ENCODE results near the gene KLF3. TPM values are rescaled to one million over a fixed set of nuclear protein-coding genes. Genes with fewer than 3 reads are reported as not detected.

KLF3 gene
- total and polyA plus RNA-seq, 2 experiments from 2014 or later, result 15.0 to 16.5 TPM

DNA sequence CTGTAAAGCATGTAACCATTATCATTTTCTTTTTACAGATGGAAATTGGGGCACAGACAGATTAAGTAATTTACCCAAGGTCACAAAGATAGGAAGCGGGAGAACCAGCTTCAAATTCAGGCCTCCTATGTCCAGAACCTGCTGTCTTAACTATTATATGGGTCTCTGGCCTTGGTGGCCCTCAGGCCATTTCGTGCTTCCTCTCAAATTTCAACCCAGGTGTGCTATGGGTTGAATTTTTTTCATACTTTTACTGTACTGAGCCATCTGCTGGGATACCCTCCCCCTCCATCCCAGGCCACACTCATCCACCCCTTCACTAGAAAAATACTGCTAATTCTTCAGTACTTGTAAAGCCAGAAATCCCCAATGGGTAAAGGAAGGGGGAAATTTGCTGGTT lies 42.3 kb downstream of the KLF3 start:
- H3K4me3 Mint-ChIP-seq, result no peak overlapping the region
- H3K27ac ChIP-seq (ENCODE audit: low read depth), result no peak overlapping the region
- no peaks in the 10 kb centered on the region for H3K36me3 Mint-ChIP-seq (ENCODE audit: low read depth)
- H3K27me3 ChIP-seq (ENCODE audit: insufficient read depth), result no peaks in the 10 kb centered on the region
- H4K20me1 ChIP-seq (replicated peaks; ENCODE audit: insufficient read depth), result no peaks in the 10 kb centered on the region
- no peak for TF ChIP-seq EZH2phosphoT487 (IDR thresholded peaks at IDR 0.05; ENCODE audit: unreplicated experiment)
- no peak for TF ChIP-seq REST (IDR thresholded peaks at IDR 0.05; ENCODE audit: unreplicated experiment)
- TF ChIP-seq, protein P1, sequence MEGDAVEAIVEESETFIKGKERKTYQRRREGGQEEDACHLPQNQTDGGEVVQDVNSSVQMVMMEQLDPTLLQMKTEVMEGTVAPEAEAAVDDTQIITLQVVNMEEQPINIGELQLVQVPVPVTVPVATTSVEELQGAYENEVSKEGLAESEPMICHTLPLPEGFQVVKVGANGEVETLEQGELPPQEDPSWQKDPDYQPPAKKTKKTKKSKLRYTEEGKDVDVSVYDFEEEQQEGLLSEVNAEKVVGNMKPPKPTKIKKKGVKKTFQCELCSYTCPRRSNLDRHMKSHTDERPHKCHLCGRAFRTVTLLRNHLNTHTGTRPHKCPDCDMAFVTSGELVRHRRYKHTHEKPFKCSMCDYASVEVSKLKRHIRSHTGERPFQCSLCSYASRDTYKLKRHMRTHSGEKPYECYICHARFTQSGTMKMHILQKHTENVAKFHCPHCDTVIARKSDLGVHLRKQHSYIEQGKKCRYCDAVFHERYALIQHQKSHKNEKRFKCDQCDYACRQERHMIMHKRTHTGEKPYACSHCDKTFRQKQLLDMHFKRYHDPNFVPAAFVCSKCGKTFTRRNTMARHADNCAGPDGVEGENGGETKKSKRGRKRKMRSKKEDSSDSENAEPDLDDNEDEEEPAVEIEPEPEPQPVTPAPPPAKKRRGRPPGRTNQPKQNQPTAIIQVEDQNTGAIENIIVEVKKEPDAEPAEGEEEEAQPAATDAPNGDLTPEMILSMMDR (conservative IDR thresholded peaks at IDR 0.05; ENCODE audit: low read depth in 2 of 2), result no peak
- TF ChIP-seq CREB1 (CRISPR knock-in tag; IDR thresholded peaks at IDR 0.05; ENCODE audit: low read depth), result no peak
- H3F3A ChIP-seq (replicated peaks; ENCODE audit: low read depth), result no peaks in the 10 kb centered on the region
- DNase-seq (ENCODE audit: low spot score), result no peak
- H3K27ac Mint-ChIP-seq, result no peak overlapping the region
- H3K4me2 ChIP-seq, result no peak overlapping the region
- peaks cover 4% of the 10 kb centered on the region for H3K27me3 Mint-ChIP-seq (ENCODE audit: insufficient read depth, low read depth, poor library complexity)
- peaks cover 13% of the 10 kb centered on the region; the same call in 2 of the 3 replicates for H3K4me1 Mint-ChIP-seq
- no peak for ATAC-seq
- no peaks in the 10 kb centered on the region for H3K36me3 ChIP-seq (ENCODE audit: insufficient read depth)
- peaks cover 10% of the 10 kb centered on the region; the same call in 1 of the 2 replicates for H3K9me2 ChIP-seq (ENCODE audit: insufficient read depth)
- H3K9me3 Mint-ChIP-seq, result no peaks in the 10 kb centered on the region
- no peaks in the 10 kb centered on the region for H3K79me2 ChIP-seq (replicated peaks; ENCODE audit: insufficient read depth)
- H3K4me3 ChIP-seq, result no peak overlapping the region
- H2AFZ ChIP-seq, result no peak overlapping the region
- peaks cover 15% of the 10 kb centered on the region for H3K4me1 ChIP-seq (ENCODE audit: insufficient read depth)

- 0 out of 2 replicates have a peak, but pooled peaks cover under 1% of the 10 kb centered on the region for H3K9me2 ChIP-seq (ENCODE audit: insufficient read depth)
- H3K27ac ChIP-seq (ENCODE audit: low read depth), result no peak overlapping the region
- Mint-ChIP-seq H3K36me3 (ENCODE audit: low read depth) (0 out of 3 replicates have a peak, but pooled peaks cover 3% of the 10 kb centered on the region), H3K4me1 (no peaks in the 10 kb centered on the region), H3K27me3 (ENCODE audit: insufficient read depth, low read depth, poor library complexity) (peaks cover 2% of the 10 kb centered on the region), H3K9me3 (peaks cover 7% of the 10 kb centered on the region; the same call in 2 of the 3 replicates), H3K4me3 (no peak overlapping the region), H3K27ac (no peak overlapping the region)
- H3K4me3 ChIP-seq, result no peak overlapping the region
- H2AFZ ChIP-seq, result peak overlapping the region; percentile 24; the same call in 1 of the 2 replicates
- no peaks in the 10 kb centered on the region for H3F3A ChIP-seq (replicated peaks; ENCODE audit: low read depth)
- no peak for TF ChIP-seq EZH2 (IDR thresholded peaks at IDR 0.05; ENCODE audit: low read depth, unreplicated experiment)
- TF ChIP-seq, protein P2, sequence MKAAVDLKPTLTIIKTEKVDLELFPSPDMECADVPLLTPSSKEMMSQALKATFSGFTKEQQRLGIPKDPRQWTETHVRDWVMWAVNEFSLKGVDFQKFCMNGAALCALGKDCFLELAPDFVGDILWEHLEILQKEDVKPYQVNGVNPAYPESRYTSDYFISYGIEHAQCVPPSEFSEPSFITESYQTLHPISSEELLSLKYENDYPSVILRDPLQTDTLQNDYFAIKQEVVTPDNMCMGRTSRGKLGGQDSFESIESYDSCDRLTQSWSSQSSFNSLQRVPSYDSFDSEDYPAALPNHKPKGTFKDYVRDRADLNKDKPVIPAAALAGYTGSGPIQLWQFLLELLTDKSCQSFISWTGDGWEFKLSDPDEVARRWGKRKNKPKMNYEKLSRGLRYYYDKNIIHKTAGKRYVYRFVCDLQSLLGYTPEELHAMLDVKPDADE (IDR thresholded peaks at IDR 0.05), result no peak
- TF ChIP-seq NANOG (IDR thresholded peaks at IDR 0.05; ENCODE audit: borderline replicate concordance), result no peak
- TF ChIP-seq ZNF114 (CRISPR knock-in tag; IDR thresholded peaks at IDR 0.05), result no peak
- no peak for TF ChIP-seq CREB1 (CRISPR knock-in tag; IDR thresholded peaks at IDR 0.05; ENCODE audit: low read depth)
- TF ChIP-seq JUNB (IDR thresholded peaks at IDR 0.05; ENCODE audit: unreplicated experiment), result no peak
- TF ChIP-seq STAT1 (IDR thresholded peaks at IDR 0.05; ENCODE audit: unreplicated experiment), result no peak
- no peak for TF ChIP-seq ZNF331 (CRISPR knock-in tag; IDR thresholded peaks at IDR 0.05; ENCODE audit: low read depth)
- H3K4me2 ChIP-seq, result no peak overlapping the region
- H4K20me1 ChIP-seq (replicated peaks; ENCODE audit: insufficient read depth), result no peaks in the 10 kb centered on the region
- H3K79me2 ChIP-seq (replicated peaks; ENCODE audit: insufficient read depth), result no peaks in the 10 kb centered on the region
- H3K27me3 ChIP-seq (ENCODE audit: insufficient read depth), result no peaks in the 10 kb centered on the region
- DNase-seq (ENCODE audit: low spot score) (no peak), ATAC-seq (no peak)
- no peaks in the 10 kb centered on the region for H3K36me3 ChIP-seq (ENCODE audit: insufficient read depth)
- H3K4me1 ChIP-seq (ENCODE audit: insufficient read depth), result no peaks in the 10 kb centered on the region
Observed at GRCh38 chr4:38710053-38710452, 46.1 kb downstream of the KLF3 start.
